Activated T-cell treated with anti-CD3 and anti-CD28 coated beads, Interleukin-2, amount 50 U/mL, for 4 hours (primary cell): ENCODE measurements around the gene LRRK1. TPM values are rescaled to one million over a fixed set of nuclear protein-coding genes. Genes with fewer than 3 reads are reported as not detected.

Source experiments
- ATAC-seq, 2 donors: fragments of 200-7000 bp; cut with Tn5 transposase; one replicate each; pipeline ENCODE4 v1.10.0; 2021
- DNase-seq: peaks from one replicate; pipeline ENCODE4 v3.0.0-alpha.2; 2020
- H3K27me3 Mint-ChIP-seq: one replicate; pipeline ENCODE4 v1.8.0; 2021; ENCODE audit warnings: low read depth, mixed read lengths
- H3K36me3 Mint-ChIP-seq: one replicate; pipeline ENCODE4 v1.8.0; 2022; ENCODE audit warnings: mixed read lengths; ENCODE audit not compliant: insufficient read depth
- H3K4me1 Mint-ChIP-seq: one replicate; pipeline ENCODE4 v1.8.0; 2021; ENCODE audit warnings: low read depth, mixed read lengths
- H3K4me3 Mint-ChIP-seq: one replicate; pipeline ENCODE4 v1.8.0; 2021; ENCODE audit warnings: mild to moderate bottlenecking, moderate library complexity, mixed read lengths
- H3K9me3 Mint-ChIP-seq: one replicate; pipeline ENCODE4 v1.8.0; 2021; ENCODE audit warnings: mixed read lengths
- total RNA-seq, 3 donors: library from RNA; stranded (reverse); gene quantifications; one replicate each; pipeline ENCODE4 v1.2.1, GENCODE V29; 2021

The LRRK1 gene
- total RNA-seq, 3 donors from 2014 or later = 0.55 to 1.8 (median 1.6) TPM

DNA sequence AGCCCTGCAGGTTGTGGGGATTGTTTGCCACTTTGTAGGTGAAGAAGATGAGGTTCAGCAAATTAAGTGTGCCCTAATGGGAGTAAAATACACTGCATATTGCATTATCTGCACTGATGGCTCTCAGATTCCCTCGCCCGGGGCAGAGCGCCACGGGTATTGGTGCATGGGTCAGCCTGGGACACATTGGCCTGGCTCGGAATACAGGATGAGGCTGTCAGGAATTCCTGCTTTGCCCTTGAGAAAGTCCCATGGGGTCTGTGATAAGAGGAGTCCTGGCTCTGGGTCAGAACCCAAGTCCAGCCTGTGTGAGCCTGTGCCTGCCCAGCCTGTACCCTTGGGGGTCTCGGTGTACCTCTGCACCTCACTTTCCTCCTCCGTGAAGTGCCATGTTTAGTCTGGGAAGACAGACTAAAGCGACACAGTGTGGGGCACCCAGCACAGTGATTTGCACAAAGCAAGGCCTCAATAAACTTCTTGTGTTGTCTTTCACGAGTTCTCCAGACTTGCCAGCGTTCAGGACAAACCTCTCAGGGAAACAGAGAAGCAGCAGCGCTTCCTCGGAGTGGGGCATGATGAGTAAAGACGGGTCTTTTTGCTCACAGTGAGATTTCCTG is 107.6 kb downstream of the LRRK1 start:
- no peak overlapping the region for H3K4me3 Mint-ChIP-seq
- no peaks in the 10 kb centered on the region for H3K36me3 Mint-ChIP-seq
- no peak for DNase-seq
- no peaks in the 10 kb centered on the region for H3K9me3 Mint-ChIP-seq
- H3K4me1 Mint-ChIP-seq = no peaks in the 10 kb centered on the region
- no peaks in the 10 kb centered on the region for H3K27me3 Mint-ChIP-seq
- no peak for ATAC-seq

- Mint-ChIP-seq H3K9me3 (no peaks in the 10 kb centered on the region), H3K27me3 (peaks cover 3% of the 10 kb centered on the region), H3K4me1 (no peaks in the 10 kb centered on the region), H3K36me3 (no peaks in the 10 kb centered on the region), H3K4me3 (no peak overlapping the region)
- ATAC-seq (no peak), DNase-seq (no peak)
Measured at GRCh38 chr15:101027273-101027901, 108.2 kb downstream of the LRRK1 start.

DNA sequence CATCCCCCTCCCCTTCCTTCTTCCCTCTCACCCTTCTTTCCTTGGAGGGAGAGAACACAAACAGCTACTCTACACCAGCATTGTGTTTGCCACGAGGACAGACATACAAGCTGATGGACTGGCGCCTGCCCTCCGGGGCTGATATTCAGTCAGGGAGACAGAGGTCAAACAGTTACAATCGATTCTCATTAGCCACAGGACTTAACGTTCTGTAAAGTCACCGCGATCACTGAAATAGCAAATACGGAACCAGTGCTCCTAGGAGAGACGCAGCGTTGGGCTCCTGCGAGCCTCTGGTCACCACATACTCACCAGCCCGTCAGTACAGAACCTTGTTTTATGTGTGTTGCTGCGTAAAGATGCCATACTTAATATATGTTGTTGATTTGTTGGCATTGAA is 108.8 kb downstream of the LRRK1 start:
- ATAC-seq (no peak), DNase-seq (no peak)
- Mint-ChIP-seq H3K4me3 (no peak overlapping the region), H3K9me3 (no peaks in the 10 kb centered on the region), H3K27me3 (peaks cover 3% of the 10 kb centered on the region), H3K36me3 (no peaks in the 10 kb centered on the region), H3K4me1 (no peaks in the 10 kb centered on the region)

- no peak overlapping the region for H3K4me3 Mint-ChIP-seq
- ATAC-seq (no peak), DNase-seq (no peak)
- no peaks in the 10 kb centered on the region for H3K9me3 Mint-ChIP-seq
- H3K27me3 Mint-ChIP-seq = peaks cover 3% of the 10 kb centered on the region
- H3K4me1 Mint-ChIP-seq = no peaks in the 10 kb centered on the region
- H3K36me3 Mint-ChIP-seq = no peaks in the 10 kb centered on the region
Measured at GRCh38 chr15:101028321-101028720, 109.2 kb downstream of the LRRK1 start.

DNA sequence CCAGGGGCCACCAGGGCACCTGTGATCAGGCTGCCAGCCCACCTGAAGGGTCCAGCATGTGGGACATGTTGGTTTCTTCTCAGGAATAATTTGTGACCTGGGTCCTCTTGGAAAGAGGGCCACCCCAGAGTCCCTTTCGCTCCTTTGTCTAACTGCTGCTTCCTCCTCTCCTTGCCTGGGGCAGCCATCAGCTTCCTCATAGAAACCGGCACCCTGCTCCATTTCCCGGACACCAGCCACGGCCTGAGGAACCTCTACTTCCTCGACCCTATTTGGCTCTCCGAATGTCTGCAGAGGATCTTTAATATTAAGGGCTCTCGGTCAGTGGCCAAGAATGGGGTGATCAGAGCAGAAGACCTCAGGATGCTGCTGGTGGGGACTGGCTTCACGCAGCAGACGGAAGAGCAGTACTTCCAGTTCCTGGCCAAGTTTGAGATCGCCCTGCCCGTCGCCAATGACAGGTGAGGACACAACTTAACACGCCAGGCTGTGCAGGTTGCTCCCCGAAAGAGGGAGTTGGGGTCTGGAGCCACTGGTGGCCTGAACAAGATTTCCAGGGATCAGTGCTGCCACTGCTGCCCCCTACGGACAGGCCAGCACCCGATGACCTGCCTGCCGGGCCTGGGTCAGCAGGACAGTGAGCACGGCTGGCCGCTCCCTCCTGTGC is 109.7 kb downstream of the LRRK1 start:
- no peak for ATAC-seq
- Mint-ChIP-seq H3K4me1 (no peaks in the 10 kb centered on the region), H3K9me3 (no peaks in the 10 kb centered on the region), H3K36me3 (no peaks in the 10 kb centered on the region), H3K4me3 (no peak overlapping the region), H3K27me3 (peaks cover 3% of the 10 kb centered on the region)
- DNase-seq = no peak

DNA sequence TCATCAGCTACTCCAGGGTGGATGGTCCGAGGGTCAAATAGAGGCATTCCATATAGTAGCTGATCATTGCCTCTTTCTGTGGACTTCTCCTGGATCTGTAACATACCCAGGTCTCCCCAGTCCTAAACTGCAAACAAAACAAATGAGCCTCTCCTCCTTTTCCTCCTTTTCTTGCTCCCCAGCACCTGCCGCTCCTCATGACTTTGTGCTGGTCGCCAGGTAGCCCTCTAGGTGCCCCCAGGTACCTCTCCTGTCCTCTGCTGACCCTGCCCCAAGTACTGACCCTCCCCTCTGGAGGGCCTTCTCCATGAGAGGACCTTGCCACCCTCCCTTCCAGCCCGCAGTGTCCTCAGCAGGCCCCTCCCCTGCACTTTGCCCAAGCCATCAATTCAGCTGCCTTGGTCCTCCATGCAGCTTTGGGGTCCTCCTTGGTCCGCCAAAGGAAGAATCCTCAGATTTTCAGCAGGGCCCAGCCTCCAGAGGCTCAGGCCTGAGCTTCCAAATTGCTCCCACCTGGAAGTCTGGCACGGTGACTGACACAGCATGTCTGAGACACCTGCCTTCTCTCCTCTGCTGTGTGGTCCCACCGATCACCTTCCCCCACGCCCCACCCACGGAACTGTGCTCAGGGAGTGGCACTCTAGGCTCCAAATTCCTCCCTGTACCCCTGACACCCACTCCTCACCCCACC is 111.0 kb downstream of the LRRK1 start:
- Mint-ChIP-seq H3K4me1 (no peaks in the 10 kb centered on the region), H3K27me3 (peaks cover 7% of the 10 kb centered on the region), H3K36me3 (no peaks in the 10 kb centered on the region), H3K9me3 (peaks cover 8% of the 10 kb centered on the region), H3K4me3 (no peak overlapping the region)
- ATAC-seq (no peak), DNase-seq (no peak)

- ATAC-seq (no peak), DNase-seq (no peak)
- no peaks in the 10 kb centered on the region for H3K4me1 Mint-ChIP-seq
- no peaks in the 10 kb centered on the region for H3K36me3 Mint-ChIP-seq
- H3K4me3 Mint-ChIP-seq = no peak overlapping the region
- H3K9me3 Mint-ChIP-seq = peaks cover 16% of the 10 kb centered on the region
- peaks cover 10% of the 10 kb centered on the region for H3K27me3 Mint-ChIP-seq
Measured at GRCh38 chr15:101031213-101031612, 112.1 kb downstream of the LRRK1 start.

DNA sequence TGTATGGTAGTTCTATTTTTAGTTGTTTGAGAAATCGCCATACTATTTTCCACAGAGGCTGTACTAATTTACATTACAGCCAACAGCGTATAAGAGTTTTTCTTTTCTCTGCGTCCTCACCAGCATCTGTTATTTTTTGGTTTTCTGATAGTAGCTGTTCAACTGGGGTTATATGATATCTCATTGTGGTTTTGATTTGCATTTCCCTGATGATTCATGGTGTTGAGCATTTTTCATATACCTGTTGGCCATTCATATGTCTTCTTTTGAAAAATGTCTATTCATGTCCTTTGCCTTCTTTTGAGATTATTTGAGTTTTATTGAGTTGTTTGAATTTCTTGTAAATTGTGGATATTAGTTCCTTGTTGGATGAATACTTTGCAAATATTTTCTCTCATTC is 114.6 kb downstream of the LRRK1 start:
- peaks cover 14% of the 10 kb centered on the region for H3K27me3 Mint-ChIP-seq
- no peaks in the 10 kb centered on the region for H3K4me1 Mint-ChIP-seq
- no peak overlapping the region for H3K4me3 Mint-ChIP-seq
- DNase-seq = no peak
- H3K36me3 Mint-ChIP-seq = no peaks in the 10 kb centered on the region
- H3K9me3 Mint-ChIP-seq = peaks cover 22% of the 10 kb centered on the region
- peak; percentile 53 to 54 for ATAC-seq

GRCh38 chr15:101035611-101036010 is 116.5 kb downstream of the LRRK1 start:
- peaks cover 22% of the 10 kb centered on the region for H3K9me3 Mint-ChIP-seq
- H3K4me3 Mint-ChIP-seq = no peak overlapping the region
- ATAC-seq = no peak
- peaks cover 14% of the 10 kb centered on the region for H3K27me3 Mint-ChIP-seq
- no peaks in the 10 kb centered on the region for H3K4me1 Mint-ChIP-seq
- no peaks in the 10 kb centered on the region for H3K36me3 Mint-ChIP-seq
- DNase-seq = no peak

- Mint-ChIP-seq H3K4me1 (no peaks in the 10 kb centered on the region), H3K4me3 (no peak overlapping the region), H3K9me3 (peaks cover 22% of the 10 kb centered on the region), H3K27me3 (peaks cover 14% of the 10 kb centered on the region), H3K36me3 (no peaks in the 10 kb centered on the region)
- ATAC-seq = no peak
- DNase-seq = no peak
Measured at GRCh38 chr15:101036189-101036588, 117.0 kb downstream of the LRRK1 start.

GRCh38 chr15:101037090-101037830 is 118.1 kb downstream of the LRRK1 start:
- Mint-ChIP-seq H3K4me1 (no peaks in the 10 kb centered on the region), H3K4me3 (no peak overlapping the region), H3K36me3 (no peaks in the 10 kb centered on the region), H3K27me3 (peaks cover 22% of the 10 kb centered on the region), H3K9me3 (peaks cover 22% of the 10 kb centered on the region)
- DNase-seq = no peak
- ATAC-seq = no peak

DNA sequence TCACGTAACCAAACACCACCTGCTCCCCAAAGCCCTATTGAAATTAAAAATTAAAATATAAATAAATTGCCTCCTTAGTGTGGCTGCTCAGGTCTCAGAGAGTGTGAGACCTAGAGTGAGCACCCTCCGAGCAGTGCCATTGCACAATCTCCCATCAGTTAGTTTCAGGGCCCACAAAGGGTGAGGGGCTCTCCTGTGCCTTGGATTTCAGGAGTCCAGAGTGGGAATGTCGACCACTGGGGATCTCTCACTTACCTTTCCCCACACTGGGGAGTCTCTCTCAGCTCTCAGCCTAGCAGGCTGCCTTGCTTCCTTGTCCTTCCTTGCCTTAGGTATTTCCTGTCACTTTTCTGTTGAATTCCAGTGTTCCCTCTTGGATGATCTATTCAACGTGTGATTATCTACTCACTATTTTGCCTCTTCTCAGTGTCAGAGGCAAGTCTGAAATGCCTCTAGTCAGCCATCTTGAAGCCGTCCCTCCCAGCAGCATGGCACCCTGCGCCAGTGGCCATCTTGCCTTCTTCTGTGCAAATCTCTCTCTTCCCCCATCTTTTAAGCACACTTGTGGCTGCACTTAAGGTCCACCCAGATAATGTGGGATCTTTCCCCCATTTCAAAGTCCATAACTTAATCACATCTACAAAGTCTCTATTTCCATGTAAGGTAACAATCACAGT is 119.3 kb downstream of the LRRK1 start:
- ATAC-seq (no peak), DNase-seq (no peak)
- peaks cover 22% of the 10 kb centered on the region for H3K9me3 Mint-ChIP-seq
- H3K4me3 Mint-ChIP-seq = no peak overlapping the region
- H3K36me3 Mint-ChIP-seq = no peaks in the 10 kb centered on the region
- peaks cover 24% of the 10 kb centered on the region for H3K27me3 Mint-ChIP-seq
- H3K4me1 Mint-ChIP-seq = no peaks in the 10 kb centered on the region

GRCh38 chr15:101039461-101039860 is 120.3 kb downstream of the LRRK1 start:
- no peak overlapping the region for H3K4me3 Mint-ChIP-seq
- peaks cover 21% of the 10 kb centered on the region for H3K9me3 Mint-ChIP-seq
- no peak for ATAC-seq
- H3K4me1 Mint-ChIP-seq = no peaks in the 10 kb centered on the region
- no peaks in the 10 kb centered on the region for H3K36me3 Mint-ChIP-seq
- no peak for DNase-seq
- H3K27me3 Mint-ChIP-seq = peaks cover 24% of the 10 kb centered on the region

- H3K4me1 Mint-ChIP-seq = no peaks in the 10 kb centered on the region
- DNase-seq (no peak), ATAC-seq (no peak)
- H3K9me3 Mint-ChIP-seq = no peaks in the 10 kb centered on the region
- no peaks in the 10 kb centered on the region for H3K36me3 Mint-ChIP-seq
- H3K27me3 Mint-ChIP-seq = peaks cover 20% of the 10 kb centered on the region
- no peak overlapping the region for H3K4me3 Mint-ChIP-seq
Measured at GRCh38 chr15:101042320-101042719, 123.2 kb downstream of the LRRK1 start.
